ENCODE results near the gene PTCD1. TPM values are rescaled to one million over a fixed set of nuclear protein-coding genes. Genes with fewer than 3 reads are reported as not detected.

PTCD1 gene
- total RNA-seq, 1 experiment from 2014 or later, result 11.1 TPM

DNA sequence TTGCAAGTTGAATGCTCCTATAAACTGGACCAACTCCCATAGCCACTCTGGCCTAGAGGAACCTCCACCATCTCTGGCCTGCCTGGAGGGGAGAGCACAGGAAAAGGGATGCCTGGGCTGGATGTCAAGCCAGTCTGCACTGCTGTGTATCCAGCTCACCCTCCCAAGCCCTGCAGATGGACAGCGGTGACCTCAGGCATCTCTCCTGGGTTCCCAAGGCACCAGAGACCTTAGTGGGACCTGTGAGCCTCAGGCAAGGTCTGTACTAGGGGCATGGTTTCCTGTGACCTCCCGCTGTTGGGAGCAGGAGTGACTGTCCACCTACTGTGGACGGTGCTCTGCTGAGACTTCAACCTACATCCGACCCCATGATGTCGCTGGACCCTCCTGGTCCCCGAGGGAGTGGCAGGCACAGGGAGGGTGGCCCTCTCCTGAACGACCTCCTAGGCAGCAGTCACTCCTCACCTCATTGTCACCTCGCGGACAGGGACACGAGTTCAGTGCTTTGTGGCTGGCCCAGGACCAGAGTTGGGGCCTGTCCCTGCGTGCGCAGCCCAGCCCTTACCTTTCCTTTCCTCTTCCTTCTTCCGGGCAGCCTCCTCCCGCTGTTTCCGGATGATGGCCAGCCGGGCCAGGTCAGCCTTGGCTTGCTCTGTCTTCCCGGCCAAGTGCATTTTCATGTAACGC, 41.2 kb downstream of the PTCD1 start:
- TF ChIP-seq NFYB (CRISPR knock-in tag; conservative IDR thresholded peaks at IDR 0.05; ENCODE audit: low read depth) (no peak), GABPB1 (CRISPR knock-in tag; IDR thresholded peaks at IDR 0.05) (no peak), NR1H2 (CRISPR knock-in tag; IDR thresholded peaks at IDR 0.05) (no peak), OVOL2 (CRISPR knock-in tag; IDR thresholded peaks at IDR 0.05; ENCODE audit: borderline replicate concordance) (no peak), KAT7 (CRISPR knock-in tag; IDR thresholded peaks at IDR 0.05; ENCODE audit: borderline replicate concordance) (no peak)
- CTCF ChIA-PET, result no interaction called here
- H3K9me3 Mint-ChIP-seq, result no peaks in the 10 kb centered on the region

GRCh38 chr7:99396418-99397296, 41.9 kb downstream of the PTCD1 start:
- DNase-seq (ENCODE audit: low spot score) (no peak), ATAC-seq (no peak)
- H3K36me3 Mint-ChIP-seq, result peaks cover 56% of the 10 kb centered on the region
- POLR2A ChIA-PET, result interaction anchor here (0.5 kb wide), 1 partner anchor 109 kb away, joined by 5 read pairs; no protein-coding TSS in a partner anchor
- CTCF ChIA-PET, result no interaction called here
- peaks cover 12% of the 10 kb centered on the region for H3K4me1 Mint-ChIP-seq
- no peaks in the 10 kb centered on the region for H3K27me3 Mint-ChIP-seq (ENCODE audit: low read depth)
- H3K9me3 Mint-ChIP-seq, result no peaks in the 10 kb centered on the region
- no peak overlapping the region for H3K27ac Mint-ChIP-seq
- H3K4me3 Mint-ChIP-seq, result no peak overlapping the region
- TF ChIP-seq ZBTB21 (CRISPR knock-in tag; IDR thresholded peaks at IDR 0.05; ENCODE audit: borderline replicate concordance) (no peak), ZMAT4 (CRISPR knock-in tag; IDR thresholded peaks at IDR 0.05) (no peak), ZNF532 (CRISPR knock-in tag; IDR thresholded peaks at IDR 0.05; ENCODE audit: borderline replicate concordance) (no peak), IRF1 (CRISPR knock-in tag; IDR thresholded peaks at IDR 0.05) (no peak), ZNF671 (CRISPR knock-in tag; IDR thresholded peaks at IDR 0.05) (no peak), NR2C2 (CRISPR knock-in tag; IDR thresholded peaks at IDR 0.05) (no peak), E2F4 (CRISPR knock-in tag; IDR thresholded peaks at IDR 0.05; ENCODE audit: borderline replicate concordance, low read depth) (no peak), AFF4 (CRISPR knock-in tag; IDR thresholded peaks at IDR 0.05; ENCODE audit: borderline replicate concordance) (no peak), RORB (CRISPR knock-in tag; IDR thresholded peaks at IDR 0.05) (no peak), GTF2I (CRISPR knock-in tag; conservative IDR thresholded peaks at IDR 0.05) (no peak), TP53 (CRISPR knock-in tag; IDR thresholded peaks at IDR 0.05) (no peak), ESRRA (CRISPR knock-in tag; IDR thresholded peaks at IDR 0.05; ENCODE audit: borderline replicate concordance) (no peak), SMAD3 (CRISPR knock-in tag; IDR thresholded peaks at IDR 0.05; ENCODE audit: borderline replicate concordance) (no peak)
- TF ChIP-seq, protein P1, sequence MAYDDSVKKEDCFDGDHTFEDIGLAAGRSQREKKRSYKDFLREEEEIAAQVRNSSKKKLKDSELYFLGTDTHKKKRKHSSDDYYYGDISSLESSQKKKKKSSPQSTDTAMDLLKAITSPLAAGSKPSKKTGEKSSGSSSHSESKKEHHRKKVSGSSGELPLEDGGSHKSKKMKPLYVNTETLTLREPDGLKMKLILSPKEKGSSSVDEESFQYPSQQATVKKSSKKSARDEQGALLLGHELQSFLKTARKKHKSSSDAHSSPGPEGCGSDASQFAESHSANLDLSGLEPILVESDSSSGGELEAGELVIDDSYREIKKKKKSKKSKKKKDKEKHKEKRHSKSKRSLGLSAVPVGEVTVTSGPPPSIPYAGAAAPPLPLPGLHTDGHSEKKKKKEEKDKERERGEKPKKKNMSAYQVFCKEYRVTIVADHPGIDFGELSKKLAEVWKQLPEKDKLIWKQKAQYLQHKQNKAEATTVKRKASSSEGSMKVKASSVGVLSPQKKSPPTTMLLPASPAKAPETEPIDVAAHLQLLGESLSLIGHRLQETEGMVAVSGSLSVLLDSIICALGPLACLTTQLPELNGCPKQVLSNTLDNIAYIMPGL (CRISPR knock-in tag; IDR thresholded peaks at IDR 0.05), result no peak

More for the DNA sequence above, 41.2 kb downstream of the PTCD1 start:
- peaks cover 61% of the 10 kb centered on the region for H3K36me3 Mint-ChIP-seq
- DNase-seq (ENCODE audit: low spot score) (no peak), ATAC-seq (no peak)
- POLR2A ChIA-PET, result no interaction called here
- no peaks in the 10 kb centered on the region for H3K27me3 Mint-ChIP-seq (ENCODE audit: low read depth)
- peaks cover 9% of the 10 kb centered on the region for H3K4me1 Mint-ChIP-seq
- H3K27ac Mint-ChIP-seq, result peak overlapping the region; percentile 5; the same call in 1 of the 2 replicates
- H3K4me3 Mint-ChIP-seq, result no peak overlapping the region

All from WTC11 (cell line).